ENCODE results near the gene DRICH1. TPM values are rescaled to one million over a fixed set of nuclear protein-coding genes. Genes with fewer than 3 reads are reported as not detected.
"Not testable (repeated sequence)": the region's sequence is repeated elsewhere in the genome, so short reads cannot be mapped to it uniquely, and the experiment has no call there.

DRICH1 gene
- total and polyA plus RNA-seq, 4 donors = 0.08 to 0.33 TPM; not detected in 2

- Histone ChIP-seq H3K27ac (ENCODE audit: low read depth in 1 of 2, low read length in 2 of 2) (no peak overlapping the region), H3K9ac (ENCODE audit: low read depth in 1 of 2, low read length in 2 of 2) (no peak overlapping the region), H3K4me1 (ENCODE audit: control insufficient read depth in 4 of 4, insufficient read depth in 4 of 4, low read length in 3 of 4) (peaks cover 5 to 15% (median 8%) of the 10 kb centered on the region in 4 donors), H3K9me3 (ENCODE audit: control insufficient read depth in 4 of 4, low read length in 3 of 4) (no peaks in the 10 kb centered on the region), H3K27me3 (ENCODE audit: control insufficient read depth in 4 of 4, insufficient read depth in 4 of 4, low read length in 3 of 4) (no peaks in the 10 kb centered on the region), H3K36me3 (ENCODE audit: control insufficient read depth in 4 of 4, insufficient read depth in 3 of 4, low read depth in 1 of 4, low read length in 3 of 4) (peaks cover 0 to 3% (median 0%) of the 10 kb centered on the region in 4 donors), H3K4me3 (ENCODE audit: low read depth in 1 of 3, low read length in 3 of 3) (no peak overlapping the region)
- 48% methylated on average over 17 of the region's 17 CpGs for WGBS
- TF ChIP-seq RXRA (IDR thresholded peaks at IDR 0.05) (peak in 1 of 2 donors; percentile 18), MAX (IDR thresholded peaks at IDR 0.05) (no peak), NR2F2 (IDR thresholded peaks at IDR 0.05) (peak; percentile 66), YY1 (IDR thresholded peaks at IDR 0.05) (no peak), SP1 (IDR thresholded peaks at IDR 0.05) (peak; percentile 47), HNF4G (IDR thresholded peaks at IDR 0.05) (peak; percentile 14), HNF4A (conservative IDR thresholded peaks at IDR 0.05) (peak; percentile 26 to 67)
- DNase-seq (ENCODE audit: low spot score) = peak; percentile 87
Observed at GRCh38 chr22:23675502-23676415, 43.6 kb upstream of the DRICH1 start.

GRCh38 chr22:23674886-23675501 lies 42.9 kb upstream of the DRICH1 start:
- H3K4me3 ChIP-seq (ENCODE audit: low read depth in 1 of 3, low read length in 3 of 3); H3K27me3 ChIP-seq (ENCODE audit: control insufficient read depth in 4 of 4, insufficient read depth in 4 of 4, low read length in 3 of 4); H3K27ac ChIP-seq (ENCODE audit: low read depth in 1 of 2, low read length in 2 of 2); H3K36me3 ChIP-seq (ENCODE audit: control insufficient read depth in 4 of 4, insufficient read depth in 3 of 4, low read depth in 1 of 4, low read length in 3 of 4); H3K9me3 ChIP-seq (ENCODE audit: control insufficient read depth in 4 of 4, low read length in 3 of 4); H3K9ac ChIP-seq (ENCODE audit: low read depth in 1 of 2, low read length in 2 of 2); DNase-seq (ENCODE audit: low spot score): not testable (repeated sequence)
- H3K4me1 ChIP-seq (ENCODE audit: control insufficient read depth in 4 of 4, insufficient read depth in 4 of 4, low read length in 3 of 4) = peaks cover 5 to 15% (median 8%) of the 10 kb centered on the region in 4 donors
- WGBS = 81% methylated on average over 6 of the region's 6 CpGs

GRCh38 chr22:23673826-23674690 lies 41.9 kb upstream of the DRICH1 start:
- peaks cover 5 to 15% (median 8%) of the 10 kb centered on the region in 4 donors for H3K4me1 ChIP-seq (ENCODE audit: control insufficient read depth in 4 of 4, insufficient read depth in 4 of 4, low read length in 3 of 4)
- WGBS = 86% methylated on average over 26 of the region's 26 CpGs
- H3K9ac ChIP-seq (ENCODE audit: low read depth in 1 of 2, low read length in 2 of 2) = no peak overlapping the region
- no peaks in the 10 kb centered on the region for H3K9me3 ChIP-seq (ENCODE audit: control insufficient read depth in 4 of 4, low read length in 3 of 4)
- no peak overlapping the region for H3K4me3 ChIP-seq (ENCODE audit: low read depth in 1 of 3, low read length in 3 of 3)
- TF ChIP-seq FOXA1 (IDR thresholded peaks at IDR 0.05) = no peak
- no peak for TF ChIP-seq TAF1 (conservative IDR thresholded peaks at IDR 0.05)
- TF ChIP-seq RAD21 (IDR thresholded peaks at IDR 0.05) = no peak
- TF ChIP-seq REST (IDR thresholded peaks at IDR 0.05) = no peak
- TF ChIP-seq YY1 (IDR thresholded peaks at IDR 0.05) = no peak
- no peak for TF ChIP-seq MAX (IDR thresholded peaks at IDR 0.05)
- no peak for TF ChIP-seq CTCF (IDR thresholded peaks at IDR 0.05; ENCODE audit: low read depth, low read length, missing input control)
- no peak for TF ChIP-seq GABPA (IDR thresholded peaks at IDR 0.05 in 1 of 2, conservative IDR thresholded peaks at IDR 0.05 in 1 of 2)
- no peak for TF ChIP-seq ZBTB33 (IDR thresholded peaks at IDR 0.05)
- TF ChIP-seq NR2F2 (IDR thresholded peaks at IDR 0.05) = no peak
- TF ChIP-seq RXRA (IDR thresholded peaks at IDR 0.05) = no peak
- no peak for TF ChIP-seq FOXA2 (IDR thresholded peaks at IDR 0.05)
- TF ChIP-seq EGR1 (IDR thresholded peaks at IDR 0.05; ENCODE audit: low read depth in 2 of 2) = no peak
- H3K27ac ChIP-seq (ENCODE audit: low read depth in 1 of 2, low read length in 2 of 2) = no peak overlapping the region
- H3K36me3 ChIP-seq (ENCODE audit: control insufficient read depth in 4 of 4, insufficient read depth in 3 of 4, low read depth in 1 of 4, low read length in 3 of 4) = no peaks in the 10 kb centered on the region
- H3K27me3 ChIP-seq (ENCODE audit: control insufficient read depth in 4 of 4, insufficient read depth in 4 of 4, low read length in 3 of 4) = no peaks in the 10 kb centered on the region
- DNase-seq (ENCODE audit: low spot score) = no peak
